ENCODE measurements around the gene DLK1.

DNA sequence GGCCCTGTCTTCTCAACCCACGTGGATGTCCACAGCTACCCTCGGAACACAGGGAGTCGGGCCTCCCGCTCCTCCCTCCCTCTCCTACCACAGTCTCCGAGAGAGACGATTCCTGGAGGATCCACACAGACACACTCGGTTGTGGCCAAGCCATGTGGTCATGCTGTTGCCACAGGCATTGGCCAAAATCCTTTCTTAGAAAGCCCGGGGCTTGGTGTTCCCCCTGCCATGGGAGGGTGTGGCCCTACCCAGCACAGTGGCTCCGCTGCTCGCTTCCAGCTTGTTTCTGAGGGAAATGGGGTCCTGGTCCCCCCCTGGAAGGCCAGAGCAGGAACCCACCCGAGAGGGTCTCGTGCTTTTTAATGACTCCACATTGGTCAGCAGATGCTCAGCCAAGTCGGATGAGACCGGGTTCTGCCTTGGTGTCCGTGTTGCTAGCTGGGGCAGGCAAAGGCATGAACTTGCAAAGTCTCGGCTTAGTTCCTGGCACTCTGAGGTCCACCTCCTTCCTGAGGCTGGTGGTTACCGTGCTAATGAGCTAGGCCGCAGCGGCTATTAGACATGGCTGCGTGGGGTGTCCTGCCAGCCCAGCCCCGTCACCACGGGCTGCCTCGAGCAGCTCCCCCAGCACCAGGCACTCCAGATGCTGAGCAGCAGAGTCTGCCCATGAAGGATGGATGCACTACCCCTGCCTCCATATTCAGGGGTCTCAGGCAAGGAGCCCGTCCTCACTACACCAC lies 52.4 kb downstream of the DLK1 start:
- TF ChIP-seq, protein P1, sequence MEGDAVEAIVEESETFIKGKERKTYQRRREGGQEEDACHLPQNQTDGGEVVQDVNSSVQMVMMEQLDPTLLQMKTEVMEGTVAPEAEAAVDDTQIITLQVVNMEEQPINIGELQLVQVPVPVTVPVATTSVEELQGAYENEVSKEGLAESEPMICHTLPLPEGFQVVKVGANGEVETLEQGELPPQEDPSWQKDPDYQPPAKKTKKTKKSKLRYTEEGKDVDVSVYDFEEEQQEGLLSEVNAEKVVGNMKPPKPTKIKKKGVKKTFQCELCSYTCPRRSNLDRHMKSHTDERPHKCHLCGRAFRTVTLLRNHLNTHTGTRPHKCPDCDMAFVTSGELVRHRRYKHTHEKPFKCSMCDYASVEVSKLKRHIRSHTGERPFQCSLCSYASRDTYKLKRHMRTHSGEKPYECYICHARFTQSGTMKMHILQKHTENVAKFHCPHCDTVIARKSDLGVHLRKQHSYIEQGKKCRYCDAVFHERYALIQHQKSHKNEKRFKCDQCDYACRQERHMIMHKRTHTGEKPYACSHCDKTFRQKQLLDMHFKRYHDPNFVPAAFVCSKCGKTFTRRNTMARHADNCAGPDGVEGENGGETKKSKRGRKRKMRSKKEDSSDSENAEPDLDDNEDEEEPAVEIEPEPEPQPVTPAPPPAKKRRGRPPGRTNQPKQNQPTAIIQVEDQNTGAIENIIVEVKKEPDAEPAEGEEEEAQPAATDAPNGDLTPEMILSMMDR (IDR thresholded peaks at IDR 0.05) = no peak
- no peak for TF ChIP-seq POLR2A (IDR thresholded peaks at IDR 0.05)

Data from heart left ventricle (tissue), 13 donors.